GM23248 (cell line): ENCODE measurements around the gene ZWINT.

Source experiments
- EZH2 ChIP-seq: fragments of 200-600 bp; sonication (generic); IDR thresholded peaks from 2 replicates; pipeline ENCODE4 v1.6.1; 2018; ENCODE audit warnings: antibody characterized with exemption, mild to moderate bottlenecking; ENCODE audit not compliant: insufficient read depth, poor library complexity, severe bottlenecking
- EZH2phosphoT487 ChIP-seq: fragments of 200-600 bp; sonication (generic); IDR thresholded peaks from 2 replicates; pipeline ENCODE4 v1.6.1; 2018; ENCODE audit warnings: antibody characterized with exemption, moderate library complexity, mild to moderate bottlenecking, low read depth; ENCODE audit not compliant: insufficient read depth

DNA sequence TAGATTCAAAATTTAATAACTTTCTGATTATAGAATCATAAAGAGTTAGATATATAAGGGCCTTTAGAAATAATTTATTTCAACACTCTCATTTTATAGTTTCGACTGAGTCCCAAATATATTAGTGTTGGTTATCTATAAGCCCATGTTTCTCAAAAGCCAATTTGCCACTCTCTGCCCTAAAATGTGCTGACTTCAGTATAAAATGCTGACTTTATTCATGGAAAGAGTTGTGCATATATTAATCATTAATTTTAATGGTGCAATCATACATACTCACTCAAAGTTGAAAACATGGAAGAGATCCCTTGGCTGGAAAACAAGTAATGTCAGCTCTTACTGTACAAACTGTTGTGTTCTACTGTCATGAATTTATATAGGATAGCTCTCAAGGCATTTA, 19.4 kb downstream of the ZWINT start:
- TF ChIP-seq EZH2 (no peak), EZH2phosphoT487 (no peak)
